HCT116 (cell line): ENCODE measurements around the gene PRR7. TPM values are rescaled to one million over a fixed set of nuclear protein-coding genes. Genes with fewer than 3 reads are reported as not detected.

Experiments used
- ATAC-seq: fragments of 200-7000 bp; cut with Tn5 transposase; 2 replicates; pipeline ENCODE4 v1.9.1; 2020; ENCODE audit warnings: mild to moderate bottlenecking, moderate library complexity
- BruUV-seq: library from RNA; stranded (reverse); fragments of 400-500 nt; replicated peaks from 2 replicates; lab custom pipeline; 2021; lab: Mats Ljungman, UMichigan
- CTCF ChIA-PET: fragments of 300-600 bp; sonication (Branson Sonifier 250); formaldehyde crosslinking; loops from one replicate; lab custom pipeline; 2021; ENCODE audit warnings: antibody characterized with exemption; lab: Charles Lee
- POLR2A ChIA-PET: fragments of 300-600, 350-600 bp; sonication (Branson Sonifier 250); formaldehyde crosslinking; loops from one replicate; lab custom pipeline; 2021; ENCODE audit warnings: antibody characterized with exemption; lab: Charles Lee
- RAD21 ChIA-PET, 2 experiments: fragments of 300-600 bp; sonication (Branson Sonifier 250); formaldehyde crosslinking; loops; one replicate each; lab custom pipeline; 2023; ENCODE audit warnings: low total read pairs in 2 of 2; ENCODE audit not compliant: uncharacterized antibody in 2 of 2, unreplicated experiment in 2 of 2, low non-redundant PET in 1 of 2; lab: Charles Lee
- DNase-seq: peaks from one replicate; pipeline ENCODE4 v3.0.0-alpha.2; 2010; ENCODE audit warnings: low read depth, low spot score
- H2AFZ ChIP-seq: fragments of 200-600 bp; shearing (Covaris generic), sonication (generic); 2 replicates; pipeline ENCODE4 v1.6.1; 2017; ENCODE audit warnings: low read depth, mixed run types, mixed read lengths, antibody characterized with exemption, low read length; ENCODE audit not compliant: poor library complexity, severe bottlenecking
- H3K27ac ChIP-seq: 2 replicates; pipeline ENCODE4 v1.5.1; 2012; ENCODE audit warnings: low read depth, low read length
- H3K27me3 ChIP-seq: fragments of 200-600 bp; sonication (generic); 2 replicates; pipeline ENCODE4 v1.6.1; 2016; ENCODE audit warnings: mixed run types, low read length, mixed read lengths; ENCODE audit not compliant: insufficient read depth
- H3K36me3 ChIP-seq, 2 experiments: fragments of 200-500 bp in 1 of 2; fragments of 200-600 bp in 1 of 2; sonication (Bioruptor generic) in 1 of 2; sonication (generic) in 1 of 2; 2 replicates each; pipeline versions ENCODE4 v1.5.1 to v1.6.1; 2014 to 2016; ENCODE audit warnings: low read length in 2 of 2, inconsistent platforms in 1 of 2, mixed read lengths in 1 of 2, mixed run types in 1 of 2; ENCODE audit not compliant: insufficient read depth in 2 of 2, control insufficient read depth in 1 of 2
- H3K4me1 ChIP-seq, 2 experiments: fragments of 200-600 bp in 1 of 2; sonication (generic) in 1 of 2; 2 replicates each; pipeline versions ENCODE4 v1.5.1 to v1.6.1; 2012 to 2017; ENCODE audit warnings: low read length in 2 of 2, inconsistent platforms in 1 of 2, mild to moderate bottlenecking in 1 of 2, mixed read lengths in 1 of 2, mixed run types in 1 of 2, moderate library complexity in 1 of 2; ENCODE audit not compliant: insufficient read depth in 2 of 2, control insufficient read depth in 1 of 2
- H3K4me2 ChIP-seq: fragments of 200-600 bp; sonication (generic); 2 replicates; pipeline ENCODE4 v1.6.1; 2017; ENCODE audit warnings: mixed run types, low read length, mixed read lengths
- H3K4me3 ChIP-seq, 2 experiments: fragments of 200-600 bp in 1 of 2; sonication (generic) in 1 of 2; replicated peaks in 1 of 2; 2 replicates each; pipeline ENCODE4 v1.5.1; 2011 to 2016; ENCODE audit warnings: low read length in 2 of 2, control low read depth in 1 of 2, low read depth in 1 of 2, mild to moderate bottlenecking in 1 of 2, mixed read lengths in 1 of 2, mixed run types in 1 of 2
- H3K79me2 ChIP-seq: fragments of 200-600 bp; sonication (generic); 2 replicates; pipeline ENCODE4 v1.6.1; 2017; ENCODE audit warnings: mild to moderate bottlenecking, mixed run types, low read length, moderate library complexity, mixed read lengths; ENCODE audit not compliant: insufficient read depth
- H3K9ac ChIP-seq: fragments of 200-600 bp; sonication (generic); 2 replicates; pipeline ENCODE4 v1.6.1; 2016; ENCODE audit warnings: low read length, mixed read lengths
- H3K9me2 ChIP-seq: fragments of 200-600 bp; sonication (generic), shearing (Covaris generic); 2 replicates; pipeline ENCODE4 v1.6.1; 2017; ENCODE audit warnings: mixed run types, mild to moderate bottlenecking, moderate library complexity; ENCODE audit not compliant: insufficient read depth
- H3K9me3 ChIP-seq, 2 experiments: fragments of 200-500 bp in 1 of 2; fragments of 200-600 bp in 1 of 2; sonication (Bioruptor generic) in 1 of 2; sonication (generic) in 1 of 2; 2 replicates each; pipeline ENCODE4 v1.6.1; 2014 to 2017; ENCODE audit warnings: low read length in 2 of 2, mixed read lengths in 2 of 2, inconsistent platforms in 1 of 2, low read depth in 1 of 2, mild to moderate bottlenecking in 1 of 2, mixed run types in 1 of 2, moderate library complexity in 1 of 2; ENCODE audit not compliant: control insufficient read depth in 1 of 2, insufficient read depth in 1 of 2
- H4K20me1 ChIP-seq: fragments of 200-600 bp; sonication (generic), shearing (Covaris generic); 2 replicates; pipeline ENCODE4 v1.6.1; 2017; ENCODE audit warnings: mixed run types, mild to moderate bottlenecking, moderate library complexity; ENCODE audit not compliant: insufficient read depth
- CTCF ChIP-seq, 3 experiments: fragments of 200-600 bp in 1 of 3; sonication (generic) in 1 of 3; IDR thresholded peaks in 2 of 3; conservative IDR thresholded peaks in 1 of 3; 2 replicates each; pipeline ENCODE4 v1.5.1; 2012 to 2017; ENCODE audit warnings: low read depth in 2 of 3, low read length in 2 of 3, antibody characterized with exemption in 1 of 3, borderline replicate concordance in 1 of 3, control low read depth in 1 of 3, mild to moderate bottlenecking in 1 of 3, mixed read lengths in 1 of 3, mixed run types in 1 of 3, moderate library complexity in 1 of 3; ENCODE audit not compliant: insufficient read depth in 1 of 3
- ELF1 ChIP-seq: IDR thresholded peaks from 2 replicates; pipeline ENCODE4 v1.6.1; 2012; ENCODE audit warnings: low read depth, borderline replicate concordance
- EZH2 ChIP-seq: fragments of 200-600 bp; sonication (generic); IDR thresholded peaks from 2 replicates; pipeline ENCODE4 v1.6.1; 2017; ENCODE audit warnings: antibody characterized with exemption, mixed run types
- EZH2phosphoT487 ChIP-seq: fragments of 200-600 bp; IDR thresholded peaks from 2 replicates; pipeline ENCODE4 v1.6.1; 2018; ENCODE audit warnings: antibody characterized with exemption, borderline replicate concordance
- POLR2AphosphoS5 ChIP-seq: IDR thresholded peaks from 2 replicates; pipeline ENCODE4 v1.6.1; 2011; ENCODE audit warnings: mild to moderate bottlenecking, low read depth, low read length, moderate library complexity
- RAD21 ChIP-seq: IDR thresholded peaks from 2 replicates; pipeline ENCODE4 v1.6.1; 2012; ENCODE audit warnings: low read depth, mild to moderate bottlenecking
- SP1 ChIP-seq: IDR thresholded peaks from 2 replicates; pipeline ENCODE4 v1.6.1; 2012; ENCODE audit warnings: low read depth
- SRF ChIP-seq: IDR thresholded peaks from 2 replicates; pipeline ENCODE4 v1.6.1; 2012; ENCODE audit warnings: low read depth
- TCF7L2 ChIP-seq: IDR thresholded peaks from 2 replicates; pipeline ENCODE4 v1.7.0; 2011; ENCODE audit warnings: borderline replicate concordance, inconsistent platforms; ENCODE audit not compliant: insufficient read depth, insufficient read length; ENCODE audit errors: extremely low read depth
- YY1 ChIP-seq: IDR thresholded peaks from 2 replicates; pipeline ENCODE4 v1.6.1; 2011; ENCODE audit warnings: low read length, low read depth, moderate library complexity, mild to moderate bottlenecking; ENCODE audit not compliant: insufficient replicate concordance; ENCODE audit errors: extremely low read depth
- ZFX ChIP-seq: fragments of 450-650 bp; IDR thresholded peaks from 2 replicates; pipeline ENCODE4 v1.6.1; 2017
- ZNF274 ChIP-seq: fragments of 200-500 bp; sonication (Bioruptor generic); IDR thresholded peaks from 2 replicates; pipeline ENCODE4 v1.6.1; 2014; ENCODE audit warnings: mild to moderate bottlenecking, low read depth, low read length, inconsistent platforms
- intact Hi-C: fragments of 100-400 bp; cut with micrococcal nuclease; formaldehyde crosslinking; loops from 2 replicates; pipeline ENCODE4 v1.10.0; 2022
- total RNA-seq: library from RNA; stranded (reverse); gene quantifications from one replicate; pipeline ENCODE4 v1.2.1, GENCODE V29; 2021; ENCODE audit not compliant: unreplicated experiment

Gene PRR7
- total RNA-seq, 1 experiment from 2014 or later: 39.9 TPM

GRCh38 chr5:177454397-177455035 lies 7.9 kb downstream of the PRR7 start:
- RAD21 ChIA-PET: interaction anchor here (0.6 to 0.9 kb wide), 4 partner anchors 23 to 145 kb away, joined by 3 to 7 read pairs (median 4); partner anchors contain the start of gene GRK6 (in 1 of the 2)
- no peaks in the 10 kb centered on the region for H3K27me3 ChIP-seq
- peaks cover 0 to 11% of the 10 kb centered on the region in 2 experiments; a peak in 1 of 4 replicates for H3K36me3 ChIP-seq
- H3K9me2 ChIP-seq: no peaks in the 10 kb centered on the region
- intact Hi-C loops: loop anchor here (1.0 kb wide), 3 partner anchors 50 to 136 kb away; no protein-coding TSS in a partner anchor
- DNase-seq: peak; percentile 62
- H3K27ac ChIP-seq: peak overlapping the region; percentile 96
- H3K4me2 ChIP-seq: peak overlapping the region; percentile 96
- peak; percentile 52 for ATAC-seq
- H3K9ac ChIP-seq: peak overlapping the region; percentile 92
- TF ChIP-seq SRF: no peak
- no peak for TF ChIP-seq RAD21
- TF ChIP-seq ZNF274: no peak
- TF ChIP-seq TCF7L2: peak; percentile 12
- no peak for TF ChIP-seq SP1
- TF ChIP-seq CTCF (IDR thresholded peaks at IDR 0.05 in 2 of 3, conservative IDR thresholded peaks at IDR 0.05 in 1 of 3; ENCODE audit: borderline replicate concordance in 1 of 3, insufficient read depth in 1 of 3, low read depth in 2 of 3, low read length in 2 of 3): peak in 2 of 3 experiments; percentile 76 to 95; a peak in 4 of 6 replicates
- TF ChIP-seq EZH2: no peak
- peak; percentile 48 for TF ChIP-seq YY1
- no peak for TF ChIP-seq ZFX
- TF ChIP-seq EZH2phosphoT487: no peak
- TF ChIP-seq POLR2AphosphoS5: peak; percentile 62
- no peak for TF ChIP-seq ELF1
- H3K4me3 ChIP-seq: peak overlapping the region; percentile 68 to 76
- H3K79me2 ChIP-seq: peaks cover 19% of the 10 kb centered on the region
- H2AFZ ChIP-seq: no peak overlapping the region
- H4K20me1 ChIP-seq: no peaks in the 10 kb centered on the region
- peaks cover 18 to 60% of the 10 kb centered on the region in 2 experiments; a peak in 3 of 4 replicates for H3K4me1 ChIP-seq
- no TSS peak for BruUV-seq
- CTCF ChIA-PET: interaction anchor here (0.9 to 6.8 kb wide), 19 partner anchors 9 to 340 kb away, joined by 3 to 85 read pairs (median 6); partner anchors contain the start of genes GRK6, LMAN2, PDLIM7 and PFN3
- H3K9me3 ChIP-seq: no peaks in the 10 kb centered on the region
- POLR2A ChIA-PET: interaction anchor here (0.7 to 2.3 kb wide), 8 partner anchors 8 to 103 kb away, joined by 3 to 7 read pairs (median 5); partner anchors contain the start of genes GRK6, LMAN2, PDLIM7 and PRR7
